Natural killer cell treated with Interleukin-12 subunit alpha and Interleukin-12 subunit beta and Interleukin-15 and Interleukin-18, amount 100 ng/mL, for 72 hours (primary cell): ENCODE data around the gene RGMA. TPM values are rescaled to one million over a fixed set of nuclear protein-coding genes. Genes with fewer than 3 reads are reported as not detected.
"Not testable (repeated sequence)": the region's sequence is repeated elsewhere in the genome, so short reads cannot be mapped to it uniquely, and the experiment has no call there.

Experiments used
- ATAC-seq, 2 donors: fragments of 150-1000 bp; cut with Tn5 transposase in 1 of 2; sonication (Bioruptor Pico), chemical (Tn5 transposase) in 1 of 2; 2 replicates each; pipeline ENCODE4 v1.10.0; 2021
- DNase-seq: peaks from one replicate; pipeline ENCODE4 v3.0.0; 2022; ENCODE audit warnings: low spot score
- H3K27ac Mint-ChIP-seq, 2 donors: 1 replicate in 1 of 2; 2 replicates in 1 of 2; pipeline ENCODE4 v1.8.0; 2022; ENCODE audit warnings: mixed read lengths in 2 of 2, mild to moderate bottlenecking in 1 of 2, moderate library complexity in 1 of 2
- H3K27me3 Mint-ChIP-seq, 2 donors: 1 replicate in 1 of 2; 2 replicates in 1 of 2; pipeline ENCODE4 v1.8.0; 2022; ENCODE audit warnings: mixed read lengths in 2 of 2
- H3K36me3 Mint-ChIP-seq: one replicate; pipeline ENCODE4 v1.8.0; 2022; ENCODE audit warnings: mixed read lengths
- H3K4me1 Mint-ChIP-seq, 2 donors: 1 replicate in 1 of 2; 2 replicates in 1 of 2; pipeline ENCODE4 v1.8.0; 2022; ENCODE audit warnings: low read depth in 2 of 2, mixed read lengths in 2 of 2, mild to moderate bottlenecking in 1 of 2
- H3K4me3 Mint-ChIP-seq: one replicate; pipeline ENCODE4 v1.8.0; 2022; ENCODE audit warnings: mixed read lengths
- H3K9me3 Mint-ChIP-seq: 2 replicates; pipeline ENCODE4 v1.8.0; 2022; ENCODE audit warnings: mixed read lengths
- total RNA-seq, 2 donors: library from RNA; stranded (reverse); gene quantifications; one replicate each; pipeline ENCODE4 v1.2.3, GENCODE V29; 2022

Gene RGMA
- total RNA-seq, 2 donors from 2014 or later, result not detected

DNA sequence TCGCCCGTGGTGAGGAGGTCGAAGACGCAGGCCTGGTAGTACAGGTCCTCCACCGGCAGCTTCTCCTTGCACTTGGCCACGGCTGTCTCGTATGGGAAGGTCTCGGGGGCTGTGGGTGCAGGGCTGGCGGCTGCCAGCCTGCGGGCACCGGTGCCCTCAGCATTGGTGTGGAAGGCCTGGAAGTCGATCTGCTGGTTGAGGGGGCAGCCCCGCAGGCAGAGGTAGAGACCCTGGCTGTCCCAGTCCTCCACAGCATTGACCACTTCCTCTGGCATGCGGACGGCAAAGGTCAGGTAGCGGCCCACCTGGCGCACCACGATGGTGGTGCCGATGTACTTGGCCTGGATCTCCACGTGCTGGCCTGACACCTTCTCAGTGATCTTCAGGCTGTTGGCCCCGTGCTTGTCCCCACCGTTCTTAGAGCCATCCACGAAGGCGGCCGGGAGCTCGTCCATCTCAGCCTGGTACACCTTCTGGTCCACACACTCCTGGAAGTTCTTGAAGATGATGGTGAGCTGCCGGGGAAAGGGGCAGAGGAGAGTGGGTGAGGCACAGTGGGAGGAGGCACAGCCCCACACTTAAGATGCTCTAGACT is 43.7 kb downstream of the RGMA start:
- Mint-ChIP-seq H3K9me3 (peaks cover 3% of the 10 kb centered on the region), H3K27me3 (peaks cover 0 to 5% of the 10 kb centered on the region in 2 donors), H3K4me1 (peaks cover 30 to 34% of the 10 kb centered on the region in 2 donors), H3K27ac (no peak overlapping the region), H3K36me3 (peaks cover 9% of the 10 kb centered on the region), H3K4me3 (no peak overlapping the region)
- DNase-seq, result no peak
- ATAC-seq, result no peak

DNA sequence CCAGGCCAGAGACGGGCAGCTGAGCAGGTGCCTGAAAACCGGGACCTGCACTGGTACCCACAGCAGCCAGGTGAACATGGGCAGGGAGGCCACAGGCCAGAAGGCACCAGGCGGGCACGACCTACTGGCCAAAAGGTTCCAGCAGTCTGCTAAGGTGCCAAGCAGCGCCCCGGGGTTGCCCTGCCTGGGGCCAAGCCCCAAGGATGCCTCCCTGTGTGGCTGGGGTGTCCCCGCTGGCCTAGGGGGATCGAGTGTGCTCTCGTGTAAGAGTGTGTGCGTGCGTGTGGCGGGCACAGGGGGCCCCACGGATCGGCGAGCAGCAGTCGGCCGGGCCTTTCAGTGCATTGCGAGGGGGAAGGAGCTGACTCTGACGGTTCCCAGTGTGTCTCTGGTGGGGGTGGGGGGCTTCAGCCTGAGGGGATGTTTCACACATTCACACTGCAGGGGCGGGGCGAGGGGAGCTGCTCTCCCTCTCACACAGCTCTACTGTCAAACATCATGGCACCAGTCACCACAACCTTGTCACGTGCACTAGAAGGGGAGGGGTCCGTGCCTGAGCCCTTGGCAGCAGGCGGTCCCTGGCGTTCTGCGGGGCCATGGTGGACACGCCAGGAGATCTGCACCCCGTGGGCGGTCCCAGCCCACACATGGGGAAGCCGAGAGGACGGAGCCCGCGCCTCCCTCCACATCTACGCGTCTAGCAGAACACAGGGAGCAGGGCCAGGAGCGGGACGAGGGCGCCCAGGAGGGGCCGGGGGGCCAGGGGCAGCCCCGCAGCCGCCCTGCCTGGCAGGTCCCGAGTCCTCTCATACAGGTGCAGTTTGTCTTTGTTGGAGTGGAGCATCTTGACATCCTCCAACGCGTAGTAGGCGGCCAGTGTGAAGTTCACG is 44.5 kb downstream of the RGMA start:
- DNase-seq (no peak), ATAC-seq (no peak)
- H3K27ac Mint-ChIP-seq, result no peak overlapping the region
- H3K4me3 Mint-ChIP-seq, result no peak overlapping the region
- H3K9me3 Mint-ChIP-seq, result peaks cover 3% of the 10 kb centered on the region
- peaks cover 24 to 27% of the 10 kb centered on the region in 2 donors for H3K4me1 Mint-ChIP-seq
- peaks cover 0 to 5% of the 10 kb centered on the region in 2 donors for H3K27me3 Mint-ChIP-seq
- H3K36me3 Mint-ChIP-seq, result peaks cover 9% of the 10 kb centered on the region

DNA sequence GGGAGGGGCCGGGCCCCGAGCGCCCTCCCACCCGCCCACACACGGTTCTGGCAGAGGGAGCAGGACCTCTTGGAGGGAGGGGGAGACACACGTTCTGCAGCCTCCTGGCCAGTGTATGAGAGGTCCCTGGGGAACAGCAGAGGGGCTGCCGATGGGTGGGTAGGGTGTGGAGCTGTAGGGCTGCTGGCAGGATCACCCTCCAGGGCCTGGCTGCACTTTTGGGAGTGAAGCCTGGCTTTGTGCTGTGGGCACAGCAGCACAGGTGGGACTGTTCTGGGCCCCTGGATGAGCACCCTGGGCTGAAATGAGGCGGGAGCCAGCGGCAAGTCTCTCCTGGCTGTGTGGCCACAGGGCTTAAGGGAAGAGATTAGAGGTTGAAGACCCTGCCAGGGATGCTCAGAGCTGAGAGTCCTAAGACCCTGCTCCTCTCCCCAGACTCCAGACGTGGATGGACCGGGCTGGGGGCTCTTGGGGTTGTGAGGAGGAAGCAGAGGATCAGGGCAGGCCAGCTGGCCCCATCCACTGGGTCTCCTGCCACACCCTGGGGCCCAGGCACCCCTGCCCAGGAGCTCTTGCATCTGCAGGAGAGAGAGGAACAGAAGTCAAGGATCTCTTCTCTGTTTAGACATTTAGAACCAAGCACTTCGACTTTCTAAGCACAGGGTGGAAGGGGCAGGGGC is 45.2 kb downstream of the RGMA start:
- no peak overlapping the region for H3K27ac Mint-ChIP-seq
- no peak for ATAC-seq
- H3K36me3 Mint-ChIP-seq, result peaks cover 9% of the 10 kb centered on the region
- peaks cover 3% of the 10 kb centered on the region for H3K9me3 Mint-ChIP-seq
- DNase-seq, result no peak
- H3K27me3 Mint-ChIP-seq, result peaks cover 0 to 5% of the 10 kb centered on the region in 2 donors
- H3K4me3 Mint-ChIP-seq, result no peak overlapping the region
- H3K4me1 Mint-ChIP-seq, result peaks cover 16 to 20% of the 10 kb centered on the region in 2 donors

DNA sequence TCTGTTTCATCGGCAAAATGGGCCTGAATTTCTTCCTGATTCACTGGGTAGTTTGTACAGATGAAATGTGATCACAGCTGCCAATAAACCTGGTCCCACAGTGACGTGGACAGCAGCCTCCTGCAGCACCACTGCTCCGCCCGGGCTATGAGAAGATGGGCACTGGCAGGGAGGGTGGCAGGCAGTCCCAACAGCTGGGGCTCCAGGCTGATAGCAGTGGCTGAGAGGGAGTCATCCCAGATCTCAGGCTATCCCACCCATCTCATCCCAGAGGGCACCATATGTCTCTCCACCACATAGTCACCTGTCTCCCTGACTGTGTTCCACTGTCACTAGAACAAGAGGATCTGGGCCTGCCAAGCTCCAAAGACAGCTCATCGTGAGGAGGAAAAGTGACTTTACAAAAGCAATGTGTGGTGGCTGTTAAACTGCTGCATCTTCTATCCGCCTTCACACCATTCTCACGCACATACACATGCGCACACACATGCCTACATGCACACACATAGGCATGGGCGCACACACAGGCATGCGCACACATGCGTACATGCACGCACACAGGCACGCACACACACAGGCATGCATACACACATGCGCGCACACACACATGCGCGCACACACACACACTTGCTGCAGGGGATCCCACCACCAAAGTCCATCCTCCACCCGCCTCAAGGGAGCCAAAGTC is 46.2 kb downstream of the RGMA start:
- Mint-ChIP-seq H3K36me3 (peaks cover 9% of the 10 kb centered on the region), H3K27me3 (peaks cover 0 to 3% of the 10 kb centered on the region in 2 donors), H3K27ac (no peak overlapping the region), H3K4me1 (peaks cover 12 to 15% of the 10 kb centered on the region in 2 donors), H3K9me3 (peaks cover 3% of the 10 kb centered on the region), H3K4me3 (no peak overlapping the region)
- DNase-seq (peak; percentile 16), ATAC-seq (no peak)

DNA sequence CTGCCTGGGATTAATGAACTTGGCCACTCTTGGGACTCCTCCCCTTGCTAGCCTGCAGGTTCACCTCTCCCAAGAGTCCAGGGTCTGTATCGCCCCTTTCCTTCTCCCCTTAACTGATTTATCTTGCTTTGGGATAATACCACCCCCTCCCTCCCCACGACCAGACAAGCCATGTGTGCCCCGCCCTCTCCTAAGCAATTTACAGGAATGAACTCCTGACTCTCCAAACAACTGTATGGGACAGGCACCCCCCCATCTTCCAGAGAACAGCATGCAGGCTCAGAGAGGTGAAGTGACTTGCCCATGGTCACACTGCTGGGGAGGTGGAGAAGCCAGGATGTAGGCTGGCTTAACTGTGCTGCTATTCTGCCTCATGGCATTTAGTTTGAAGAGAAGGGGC is 46.8 kb downstream of the RGMA start:
- H3K9me3 Mint-ChIP-seq, result peaks cover 3% of the 10 kb centered on the region
- H3K36me3 Mint-ChIP-seq, result peaks cover 9% of the 10 kb centered on the region
- no peak overlapping the region for H3K27ac Mint-ChIP-seq
- peaks cover 8 to 11% of the 10 kb centered on the region in 2 donors for H3K4me1 Mint-ChIP-seq
- ATAC-seq (no peak), DNase-seq (peak; percentile 26)
- H3K27me3 Mint-ChIP-seq, result no peaks in the 10 kb centered on the region
- H3K4me3 Mint-ChIP-seq, result no peak overlapping the region

DNA sequence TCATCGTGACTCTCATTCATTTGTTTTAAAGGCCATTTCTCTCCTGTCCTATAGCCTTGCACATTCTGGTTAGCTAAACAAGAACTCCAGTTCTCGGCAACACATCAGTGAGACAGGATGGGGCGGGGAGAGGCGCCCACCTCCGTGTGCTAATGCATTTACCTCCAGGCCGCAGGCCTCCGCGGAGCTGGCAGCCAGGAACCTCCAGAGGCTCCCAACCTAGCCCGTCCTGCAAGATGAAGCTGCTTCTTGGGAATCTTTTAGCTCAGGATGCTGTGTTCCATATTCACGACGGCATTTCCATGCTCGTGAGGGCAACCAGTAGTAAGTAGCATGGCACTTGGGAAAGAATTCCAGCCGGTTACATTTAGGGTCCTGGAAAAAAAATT is 47.9 kb downstream of the RGMA start:
- peaks cover 3% of the 10 kb centered on the region for H3K9me3 Mint-ChIP-seq
- no peaks in the 10 kb centered on the region for H3K27me3 Mint-ChIP-seq
- peaks cover 5% of the 10 kb centered on the region for H3K36me3 Mint-ChIP-seq
- ATAC-seq (no peak), DNase-seq (no peak)
- no peak overlapping the region for H3K27ac Mint-ChIP-seq
- no peak overlapping the region for H3K4me3 Mint-ChIP-seq
- H3K4me1 Mint-ChIP-seq, result peaks cover 3 to 5% of the 10 kb centered on the region in 2 donors

DNA sequence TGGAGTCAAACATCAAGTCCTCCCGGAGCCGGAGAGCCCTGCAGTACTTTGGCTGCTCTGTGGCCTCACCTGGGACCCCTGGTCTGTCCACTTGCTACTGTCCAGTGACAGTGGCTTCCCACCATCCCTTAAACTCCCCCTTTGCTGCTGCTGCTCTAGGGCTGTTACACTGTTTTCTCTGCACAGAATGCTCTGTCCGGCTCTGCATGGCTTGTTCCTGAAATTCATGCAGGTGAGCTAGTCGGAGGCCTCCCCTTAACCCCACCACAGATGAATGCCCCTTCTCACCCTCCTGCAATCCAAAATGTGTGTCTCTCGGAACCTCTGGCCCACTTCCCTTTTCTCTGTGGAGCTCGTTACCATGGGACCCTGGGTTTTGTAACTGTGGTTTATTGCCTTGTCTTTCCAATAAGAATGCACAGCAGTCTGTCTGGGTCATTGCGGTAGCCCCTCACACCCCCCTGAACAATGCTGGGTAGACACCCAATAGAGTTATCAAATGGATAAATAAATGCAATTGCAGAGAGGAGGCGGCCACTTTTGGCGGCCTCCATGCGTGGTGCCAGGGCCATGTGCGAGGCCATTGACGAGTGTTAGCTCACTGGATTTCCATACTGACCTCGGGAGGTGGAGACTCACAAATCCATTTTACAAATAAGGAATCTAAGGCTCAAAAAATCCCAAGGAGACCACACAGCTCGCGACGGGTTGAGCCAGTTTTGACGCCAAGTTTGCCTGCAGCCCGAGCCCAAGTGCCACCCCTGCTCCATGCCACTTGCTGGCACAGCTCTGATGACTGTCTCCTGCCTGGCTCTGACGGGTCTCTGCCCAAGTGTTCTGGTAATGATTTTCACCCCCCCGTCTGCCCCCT is 48.5 kb downstream of the RGMA start:
- Mint-ChIP-seq H3K9me3 (no peaks in the 10 kb centered on the region), H3K36me3 (no peaks in the 10 kb centered on the region), H3K27me3 (peaks cover 0 to 2% of the 10 kb centered on the region in 2 donors), H3K4me3 (no peak overlapping the region), H3K27ac (no peak overlapping the region), H3K4me1 (peaks cover 4 to 6% of the 10 kb centered on the region in 2 donors)
- DNase-seq (no peak), ATAC-seq (no peak)

DNA sequence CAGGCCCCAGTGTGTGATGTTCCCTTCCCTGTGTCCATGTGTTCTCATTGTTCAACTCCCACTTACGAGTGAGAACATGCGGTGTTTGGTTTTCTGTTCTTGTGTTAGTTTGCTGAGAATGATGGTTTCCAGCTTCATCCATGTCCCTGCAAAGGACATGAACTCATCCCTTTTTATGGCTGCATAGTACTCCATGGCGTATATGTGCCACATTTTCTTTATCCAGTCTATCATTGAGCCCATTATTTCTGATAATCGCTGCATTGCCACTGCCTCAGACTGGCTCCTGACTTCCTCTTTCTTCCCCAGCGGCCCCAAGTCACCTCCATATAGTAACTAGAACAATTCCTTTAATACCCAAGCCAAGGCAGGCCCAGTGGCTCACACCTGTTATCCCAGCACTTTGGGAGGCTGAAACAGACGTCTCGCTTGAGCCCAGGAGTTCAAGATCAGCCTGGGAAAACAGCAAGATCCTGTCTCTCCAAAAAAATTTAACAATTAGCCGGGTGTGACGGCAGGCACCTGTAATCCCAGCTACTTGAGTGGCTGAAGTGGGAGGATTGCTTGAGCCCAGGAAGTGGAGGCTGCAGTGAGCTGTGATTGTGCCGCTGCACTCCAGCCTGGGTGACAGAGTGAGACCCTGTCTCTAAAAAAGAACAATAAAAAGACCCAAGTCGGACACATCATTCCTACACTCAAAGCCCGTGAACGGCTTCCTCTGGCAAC is 49.3 kb downstream of the RGMA start:
- peaks cover 8 to 12% of the 10 kb centered on the region in 2 donors for H3K4me1 Mint-ChIP-seq
- not testable (repeated sequence) for H3K27ac Mint-ChIP-seq, H3K27me3 Mint-ChIP-seq, H3K9me3 Mint-ChIP-seq, ATAC-seq, H3K36me3 Mint-ChIP-seq, H3K4me3 Mint-ChIP-seq
- peak; percentile 25 for DNase-seq

DNA sequence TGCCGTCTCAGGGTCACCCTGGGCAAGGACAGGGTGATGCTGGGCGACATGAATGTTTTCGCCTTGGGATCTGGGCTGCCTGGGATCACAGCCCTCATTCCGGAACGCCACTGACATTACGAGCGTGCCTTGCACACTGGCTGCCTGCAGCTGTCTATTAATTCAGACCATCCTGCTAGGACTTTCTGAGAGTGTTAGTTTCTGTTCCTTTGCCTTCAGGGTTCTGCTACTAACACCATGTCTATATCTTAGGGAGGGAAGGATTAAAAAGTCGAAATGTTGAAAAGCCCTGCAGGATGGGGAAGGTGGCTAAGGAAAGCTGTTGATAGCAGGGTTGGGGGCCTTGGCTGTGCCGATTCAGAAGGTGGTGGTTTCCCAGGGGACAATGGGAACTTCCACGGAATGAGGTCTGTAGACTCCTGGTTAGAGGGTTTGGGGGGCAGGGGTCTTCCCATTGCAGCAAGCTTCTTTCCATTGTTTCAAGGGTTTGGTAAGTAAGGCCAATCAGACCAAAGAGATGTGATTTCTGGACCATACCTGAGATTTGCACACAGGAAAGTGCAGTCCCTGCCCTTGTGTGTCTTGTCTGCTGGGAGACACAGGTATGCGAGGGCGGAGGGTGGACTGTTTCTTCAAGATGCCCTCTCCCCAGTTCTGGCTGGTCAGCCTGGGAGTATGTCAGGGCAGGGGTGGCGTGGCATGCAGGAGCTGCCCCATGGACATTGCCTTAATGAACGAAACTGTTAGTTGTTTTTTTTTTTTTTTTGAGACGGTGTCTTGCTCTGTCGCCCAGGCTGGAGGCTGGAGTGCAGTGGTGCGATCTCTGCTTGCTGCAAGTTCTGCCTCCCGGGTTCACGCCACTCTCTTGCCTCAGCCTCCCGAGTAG is 50.9 kb downstream of the RGMA start:
- Mint-ChIP-seq H3K9me3 (no peaks in the 10 kb centered on the region), H3K27me3 (peaks cover 0 to 2% of the 10 kb centered on the region in 2 donors), H3K4me1 (peaks cover 8 to 12% of the 10 kb centered on the region in 2 donors), H3K27ac (no peak overlapping the region), H3K36me3 (no peaks in the 10 kb centered on the region), H3K4me3 (no peak overlapping the region)
- ATAC-seq (no peak), DNase-seq (no peak)

DNA sequence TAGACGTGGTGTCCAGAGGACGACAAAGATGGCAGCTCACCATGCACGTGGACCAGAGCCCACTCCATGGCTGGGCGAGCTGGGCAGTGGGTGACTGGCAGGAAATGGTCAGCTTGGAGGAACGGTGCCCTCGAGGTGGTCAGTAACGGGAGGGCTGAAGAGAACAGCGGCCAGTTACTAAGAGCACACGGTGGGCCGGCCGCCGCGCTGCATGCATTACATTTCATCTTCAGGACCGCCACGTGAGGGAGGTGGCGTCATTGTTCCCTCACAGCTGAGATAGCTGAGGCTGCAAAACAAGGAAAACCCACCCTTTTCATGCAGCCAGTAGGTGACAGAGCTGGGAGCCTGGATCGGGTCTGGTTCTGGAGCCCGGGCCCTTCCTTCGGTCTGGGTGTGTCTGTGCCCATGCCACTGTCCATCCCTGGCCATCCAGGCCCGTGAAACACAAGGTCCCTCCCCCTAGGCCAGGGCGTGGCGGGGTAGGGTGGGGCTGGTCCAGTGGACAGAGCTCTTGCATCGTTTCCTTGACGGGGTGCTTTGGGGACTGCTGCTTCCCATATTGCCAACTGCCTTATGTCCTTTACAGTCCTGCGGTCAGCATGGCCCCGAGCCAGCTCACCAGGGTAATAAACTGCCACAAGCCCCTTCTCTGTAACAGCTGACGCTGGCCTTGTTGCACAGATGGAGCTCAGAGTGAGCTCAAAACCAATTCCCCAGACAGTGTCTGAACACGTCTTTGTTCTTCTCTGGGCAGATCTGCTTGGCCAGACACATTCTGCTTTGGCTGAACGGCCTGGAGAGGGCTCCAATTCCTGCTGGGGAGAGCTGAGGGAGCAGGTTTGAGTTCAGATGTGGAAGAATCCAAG is 51.8 kb downstream of the RGMA start:
- H3K9me3 Mint-ChIP-seq, result no peaks in the 10 kb centered on the region
- H3K27ac Mint-ChIP-seq, result no peak overlapping the region
- H3K4me3 Mint-ChIP-seq, result no peak overlapping the region
- H3K27me3 Mint-ChIP-seq, result peaks cover 0 to 2% of the 10 kb centered on the region in 2 donors
- no peaks in the 10 kb centered on the region for H3K36me3 Mint-ChIP-seq
- DNase-seq, result no peak
- H3K4me1 Mint-ChIP-seq, result peaks cover 8 to 12% of the 10 kb centered on the region in 2 donors
- ATAC-seq, result no peak
